Epithelial cell of proximal tubule (primary cell): ENCODE results near the gene MYO1D. TPM values are rescaled to one million over a fixed set of nuclear protein-coding genes. Genes with fewer than 3 reads are reported as not detected.

Experiments used
- DNase-seq: peaks from one replicate; pipeline ENCODE4 v3.0.0-alpha.2; 2011; ENCODE audit warnings: low read depth
- H3K4me3 ChIP-seq: 2 replicates; pipeline ENCODE4 v1.5.1; 2011; ENCODE audit warnings: low read depth, mild to moderate bottlenecking, low read length
- total RNA-seq: library from RNA; depleted of rRNA; stranded (reverse); fragments of >200 nt; gene quantifications from 2 replicates; pipeline ENCODE4 v1.2.3, GENCODE V29; 2015
- TF ChIP-seq, protein P1 (sequence below): conservative IDR thresholded peaks from 2 replicates; pipeline ENCODE4 v1.5.1; 2012; ENCODE audit warnings: low read depth, mild to moderate bottlenecking, low read length

The MYO1D gene
- total RNA-seq, 1 donor from 2014 or later = 54.4 TPM

DNA sequence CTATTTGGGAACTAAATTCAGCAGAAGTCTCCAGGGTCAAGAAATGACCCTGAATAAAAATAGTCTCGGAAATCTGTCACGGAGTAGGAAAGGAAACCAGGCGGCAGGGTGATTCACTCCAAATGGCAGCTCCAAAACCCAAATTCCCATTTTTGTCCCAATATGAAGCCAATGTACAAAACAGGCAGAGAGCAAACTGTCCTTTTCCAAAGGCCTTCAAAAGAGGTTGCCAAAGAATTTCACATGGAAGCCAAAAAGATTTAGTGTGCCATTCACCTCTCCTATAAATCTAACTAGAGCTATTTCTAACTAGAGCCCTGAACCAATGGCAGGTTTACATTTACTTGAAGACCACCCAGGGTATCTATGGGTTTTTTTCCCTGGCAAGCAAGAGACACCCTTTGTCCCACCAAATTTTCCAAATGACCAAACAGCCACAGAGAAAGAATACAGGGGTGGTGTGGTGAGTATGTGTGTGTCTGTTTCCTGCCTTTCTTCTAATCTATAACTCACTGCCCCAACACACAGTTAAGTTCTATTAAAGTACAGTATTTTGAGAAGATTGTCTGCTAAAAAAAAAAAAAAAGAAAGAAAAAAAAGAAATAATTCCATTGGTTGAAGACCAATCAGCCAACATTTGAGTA is 6.8 kb downstream of the MYO1D start:
- TF ChIP-seq, protein P1, sequence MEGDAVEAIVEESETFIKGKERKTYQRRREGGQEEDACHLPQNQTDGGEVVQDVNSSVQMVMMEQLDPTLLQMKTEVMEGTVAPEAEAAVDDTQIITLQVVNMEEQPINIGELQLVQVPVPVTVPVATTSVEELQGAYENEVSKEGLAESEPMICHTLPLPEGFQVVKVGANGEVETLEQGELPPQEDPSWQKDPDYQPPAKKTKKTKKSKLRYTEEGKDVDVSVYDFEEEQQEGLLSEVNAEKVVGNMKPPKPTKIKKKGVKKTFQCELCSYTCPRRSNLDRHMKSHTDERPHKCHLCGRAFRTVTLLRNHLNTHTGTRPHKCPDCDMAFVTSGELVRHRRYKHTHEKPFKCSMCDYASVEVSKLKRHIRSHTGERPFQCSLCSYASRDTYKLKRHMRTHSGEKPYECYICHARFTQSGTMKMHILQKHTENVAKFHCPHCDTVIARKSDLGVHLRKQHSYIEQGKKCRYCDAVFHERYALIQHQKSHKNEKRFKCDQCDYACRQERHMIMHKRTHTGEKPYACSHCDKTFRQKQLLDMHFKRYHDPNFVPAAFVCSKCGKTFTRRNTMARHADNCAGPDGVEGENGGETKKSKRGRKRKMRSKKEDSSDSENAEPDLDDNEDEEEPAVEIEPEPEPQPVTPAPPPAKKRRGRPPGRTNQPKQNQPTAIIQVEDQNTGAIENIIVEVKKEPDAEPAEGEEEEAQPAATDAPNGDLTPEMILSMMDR = no peak

DNA sequence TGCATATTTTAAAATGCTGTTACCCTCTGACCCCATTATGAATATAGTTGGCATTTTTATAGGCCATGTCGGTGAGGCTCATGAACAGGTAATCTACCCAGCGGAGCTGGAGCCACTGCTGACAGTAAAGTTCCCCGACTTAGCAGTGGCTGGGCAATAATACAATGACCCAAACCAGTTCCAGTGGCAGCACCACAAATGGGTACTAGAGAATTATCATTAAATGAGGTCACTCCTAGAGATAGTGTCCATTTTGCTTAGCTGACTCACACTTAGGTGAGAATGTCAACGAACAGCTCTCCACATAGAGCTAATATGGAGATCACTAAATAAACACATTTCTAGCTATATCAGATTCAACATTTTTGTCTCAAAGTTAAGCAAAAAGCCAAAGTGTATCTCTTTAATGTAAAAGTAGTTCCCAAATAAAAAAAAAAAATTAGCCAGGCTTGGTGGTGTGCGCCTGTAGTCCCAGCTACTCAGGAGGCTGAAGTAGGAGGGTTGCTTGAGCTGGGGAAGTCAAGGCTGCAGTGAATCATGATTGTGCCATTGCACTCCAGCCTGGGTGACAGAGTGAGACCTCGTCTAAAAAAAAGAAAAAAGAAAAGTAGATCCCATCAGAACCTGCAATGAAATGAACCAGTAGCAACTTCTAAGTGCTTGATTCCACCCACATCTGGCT is 7.4 kb downstream of the MYO1D start:
- H3K4me3 ChIP-seq = no peak overlapping the region
- TF ChIP-seq, protein P1 = no peak
- no peak for DNase-seq

More for the DNA sequence above, 6.8 kb downstream of the MYO1D start:
- H3K4me3 ChIP-seq = no peak overlapping the region
- no peak for DNase-seq

GRCh38 chr17:32865141-32865540 is 11.8 kb downstream of the MYO1D start:
- H3K4me3 ChIP-seq = no peak overlapping the region
- TF ChIP-seq, protein P1 = no peak
- DNase-seq = no peak

DNA sequence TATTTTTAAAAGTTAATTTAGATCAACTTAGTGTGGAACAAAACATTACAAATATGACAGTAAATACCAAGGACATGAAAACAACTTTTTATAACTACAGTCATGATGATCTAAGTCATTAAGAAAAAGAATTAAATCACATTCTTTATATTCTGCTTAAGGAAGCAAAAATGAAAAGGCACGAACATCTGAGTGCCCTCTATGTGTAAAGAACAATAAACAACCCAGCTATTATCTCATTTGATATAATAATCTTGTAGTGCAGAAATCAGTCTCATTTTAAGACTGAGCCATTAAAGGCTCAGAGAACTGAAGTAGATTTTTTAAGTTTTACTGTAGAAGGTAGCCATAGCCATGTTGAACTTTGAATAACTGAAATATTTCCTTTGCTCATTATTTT is 13.4 kb downstream of the MYO1D start:
- TF ChIP-seq, protein P1 = no peak
- DNase-seq = no peak
- no peak overlapping the region for H3K4me3 ChIP-seq

- TF ChIP-seq, protein P1 = no peak
Measured at GRCh38 chr17:32862940-32863339, 14.0 kb downstream of the MYO1D start.

GRCh38 chr17:32861981-32862380 is 14.9 kb downstream of the MYO1D start:
- no peak for DNase-seq
- no peak overlapping the region for H3K4me3 ChIP-seq
- TF ChIP-seq, protein P1 = no peak

More at GRCh38 chr17:32862940-32863339, 14.0 kb downstream of the MYO1D start:
- H3K4me3 ChIP-seq = no peak overlapping the region
- DNase-seq = no peak
